HepG2 (cell line): ENCODE data around the gene RNASE7. TPM values are rescaled to one million over a fixed set of nuclear protein-coding genes. Genes with fewer than 3 reads are reported as not detected.

ENCODE experiments used
- DPF2 ChIP-seq: sonication (generic); formaldehyde crosslinking; IDR thresholded peaks from 2 replicates; pipeline ENCODE4 v1.4.0; 2020; ENCODE audit warnings: mild to moderate bottlenecking, low read depth, missing genetic modification reagents, borderline replicate concordance
- FOXC1 ChIP-seq: sonication (generic); formaldehyde crosslinking; IDR thresholded peaks from 2 replicates; pipeline ENCODE4 v1.8.0; 2022; ENCODE audit warnings: mild to moderate bottlenecking, missing genetic modification reagents, borderline replicate concordance
- GTF2F1 ChIP-seq: fragments of 150-350 bp; IDR thresholded peaks from 2 replicates; pipeline ENCODE4 v1.6.1; 2014; ENCODE audit warnings: low read length
- KDM2A ChIP-seq: sonication (generic); formaldehyde crosslinking; IDR thresholded peaks from 2 replicates; pipeline ENCODE4 v1.4.0; 2020; ENCODE audit warnings: low read depth, missing genetic modification reagents, borderline replicate concordance
- MNT ChIP-seq: fragments of 450-650 bp; IDR thresholded peaks from 2 replicates; pipeline ENCODE4 v1.6.1; 2016
- SP5 ChIP-seq: IDR thresholded peaks from 2 replicates; pipeline ENCODE4 v1.6.1; 2016; ENCODE audit warnings: low read depth, borderline replicate concordance
- ZEB1 ChIP-seq: IDR thresholded peaks from 2 replicates; pipeline ENCODE4 v1.6.1; 2012; ENCODE audit warnings: mild to moderate bottlenecking, low read depth, inconsistent platforms; ENCODE audit not compliant: insufficient replicate concordance
- ZFP37 ChIP-seq: sonication (generic); formaldehyde crosslinking; IDR thresholded peaks from 2 replicates; pipeline ENCODE4 v1.4.0; 2020; ENCODE audit warnings: missing genetic modification reagents, borderline replicate concordance
- ZFP82 ChIP-seq: sonication (generic); formaldehyde crosslinking; IDR thresholded peaks from 2 replicates; pipeline ENCODE4 v1.5.1; 2020; ENCODE audit warnings: mild to moderate bottlenecking, missing genetic modification reagents, borderline replicate concordance
- ZNF225 ChIP-seq: sonication (generic); formaldehyde crosslinking; IDR thresholded peaks from 2 replicates; pipeline ENCODE4 v1.4.0; 2020; ENCODE audit warnings: mild to moderate bottlenecking, missing genetic modification reagents
- ZNF253 ChIP-seq: sonication (generic); formaldehyde crosslinking; IDR thresholded peaks from 2 replicates; pipeline ENCODE4 v1.8.0; 2022; ENCODE audit warnings: mild to moderate bottlenecking, missing genetic modification reagents, borderline replicate concordance
- ZSCAN30 ChIP-seq: sonication (generic); formaldehyde crosslinking; IDR thresholded peaks from 2 replicates; pipeline ENCODE4 v1.5.0; 2020; ENCODE audit warnings: mild to moderate bottlenecking, missing genetic modification reagents
- polyA plus RNA-seq, 8 experiments: library from polyadenylated mRNA; depleted of rRNA in 3 of 8; stranded (reverse) in 7 of 8; unstranded in 1 of 8; fragments of >200 nt; fragmentation: Illumina TruSeq in 4 of 8; extraction: Trizol in 4 of 8; gene quantifications; 2 replicates each; pipeline versions ENCODE4 v1.2.1 to v1.2.3, GENCODE V29; 2011 to 2016; ENCODE audit warnings: low read depth in 4 of 8, missing spikeins in 1 of 8, mixed read lengths in 1 of 8; ENCODE audit not compliant: insufficient read depth in 1 of 8
- total RNA-seq, 5 experiments: library from RNA; depleted of rRNA; stranded (reverse); fragments of >200 nt; fragmentation: Illumina TruSeq; extraction: Trizol; gene quantifications; 2 replicates each; pipeline ENCODE4 v1.2.3, GENCODE V29; 2016; ENCODE audit warnings: low read depth in 1 of 5
- TF ChIP-seq, protein P1 (sequence below): sonication (generic); formaldehyde crosslinking; IDR thresholded peaks from 2 replicates; pipeline ENCODE4 v1.4.0; 2020; ENCODE audit warnings: missing genetic modification reagents
- TF ChIP-seq, protein P2 (sequence below): sonication (generic); formaldehyde crosslinking; IDR thresholded peaks from 2 replicates; pipeline ENCODE4 v1.4.0; 2020; ENCODE audit warnings: missing genetic modification reagents
- TF ChIP-seq, protein P3 (sequence below): sonication (generic); formaldehyde crosslinking; IDR thresholded peaks from 2 replicates; pipeline ENCODE4 v1.8.1; 2023; ENCODE audit warnings: mild to moderate bottlenecking, missing genetic modification reagents, borderline replicate concordance
- TF ChIP-seq, protein P4 (sequence below): sonication (generic); formaldehyde crosslinking; IDR thresholded peaks from 2 replicates; pipeline ENCODE4 v1.4.0; 2020; ENCODE audit warnings: missing genetic modification reagents, borderline replicate concordance

RNASE7 gene
- total and polyA plus RNA-seq, 2 of the 13 experiments (the other 11 are each of a cell fraction or from before 2014, with no cell fraction given), result 0.04 TPM; not detected in 1

- TF ChIP-seq, protein P1, sequence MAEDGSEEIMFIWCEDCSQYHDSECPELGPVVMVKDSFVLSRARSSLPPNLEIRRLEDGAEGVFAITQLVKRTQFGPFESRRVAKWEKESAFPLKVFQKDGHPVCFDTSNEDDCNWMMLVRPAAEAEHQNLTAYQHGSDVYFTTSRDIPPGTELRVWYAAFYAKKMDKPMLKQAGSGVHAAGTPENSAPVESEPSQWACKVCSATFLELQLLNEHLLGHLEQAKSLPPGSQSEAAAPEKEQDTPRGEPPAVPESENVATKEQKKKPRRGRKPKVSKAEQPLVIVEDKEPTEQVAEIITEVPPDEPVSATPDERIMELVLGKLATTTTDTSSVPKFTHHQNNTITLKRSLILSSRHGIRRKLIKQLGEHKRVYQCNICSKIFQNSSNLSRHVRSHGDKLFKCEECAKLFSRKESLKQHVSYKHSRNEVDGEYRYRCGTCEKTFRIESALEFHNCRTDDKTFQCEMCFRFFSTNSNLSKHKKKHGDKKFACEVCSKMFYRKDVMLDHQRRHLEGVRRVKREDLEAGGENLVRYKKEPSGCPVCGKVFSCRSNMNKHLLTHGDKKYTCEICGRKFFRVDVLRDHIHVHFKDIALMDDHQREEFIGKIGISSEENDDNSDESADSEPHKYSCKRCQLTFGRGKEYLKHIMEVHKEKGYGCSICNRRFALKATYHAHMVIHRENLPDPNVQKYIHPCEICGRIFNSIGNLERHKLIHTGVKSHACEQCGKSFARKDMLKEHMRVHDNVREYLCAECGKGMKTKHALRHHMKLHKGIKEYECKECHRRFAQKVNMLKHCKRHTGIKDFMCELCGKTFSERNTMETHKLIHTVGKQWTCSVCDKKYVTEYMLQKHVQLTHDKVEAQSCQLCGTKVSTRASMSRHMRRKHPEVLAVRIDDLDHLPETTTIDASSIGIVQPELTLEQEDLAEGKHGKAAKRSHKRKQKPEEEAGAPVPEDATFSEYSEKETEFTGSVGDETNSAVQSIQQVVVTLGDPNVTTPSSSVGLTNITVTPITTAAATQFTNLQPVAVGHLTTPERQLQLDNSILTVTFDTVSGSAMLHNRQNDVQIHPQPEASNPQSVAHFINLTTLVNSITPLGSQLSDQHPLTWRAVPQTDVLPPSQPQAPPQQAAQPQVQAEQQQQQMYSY, result no peak
- TF ChIP-seq, protein P2, sequence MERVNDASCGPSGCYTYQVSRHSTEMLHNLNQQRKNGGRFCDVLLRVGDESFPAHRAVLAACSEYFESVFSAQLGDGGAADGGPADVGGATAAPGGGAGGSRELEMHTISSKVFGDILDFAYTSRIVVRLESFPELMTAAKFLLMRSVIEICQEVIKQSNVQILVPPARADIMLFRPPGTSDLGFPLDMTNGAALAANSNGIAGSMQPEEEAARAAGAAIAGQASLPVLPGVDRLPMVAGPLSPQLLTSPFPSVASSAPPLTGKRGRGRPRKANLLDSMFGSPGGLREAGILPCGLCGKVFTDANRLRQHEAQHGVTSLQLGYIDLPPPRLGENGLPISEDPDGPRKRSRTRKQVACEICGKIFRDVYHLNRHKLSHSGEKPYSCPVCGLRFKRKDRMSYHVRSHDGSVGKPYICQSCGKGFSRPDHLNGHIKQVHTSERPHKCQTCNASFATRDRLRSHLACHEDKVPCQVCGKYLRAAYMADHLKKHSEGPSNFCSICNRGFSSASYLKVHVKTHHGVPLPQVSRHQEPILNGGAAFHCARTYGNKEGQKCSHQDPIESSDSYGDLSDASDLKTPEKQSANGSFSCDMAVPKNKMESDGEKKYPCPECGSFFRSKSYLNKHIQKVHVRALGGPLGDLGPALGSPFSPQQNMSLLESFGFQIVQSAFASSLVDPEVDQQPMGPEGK (CRISPR knock-in tag), result peak; percentile 94
- TF ChIP-seq, protein P3, sequence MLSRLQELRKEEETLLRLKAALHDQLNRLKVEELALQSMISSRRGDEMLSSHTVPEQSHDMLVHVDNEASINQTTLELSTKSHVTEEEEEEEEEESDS, result no peak
- TF ChIP-seq KDM2A (peak; percentile 68; the same call in 1 of the 2 replicates), GTF2F1 (no peak), ZSCAN30 (CRISPR knock-in tag) (no peak), ZNF225 (CRISPR knock-in tag) (no peak), FOXC1 (CRISPR knock-in tag) (0 out of 2 replicates have a peak, but pooled peaks have one; percentile 24), ZFP37 (CRISPR knock-in tag) (no peak; the same call in 1 of the 2 replicates), SP5 (CRISPR knock-in tag) (peak; percentile 41), ZFP82 (0 out of 2 replicates have a peak, but pooled peaks have one; percentile 44), DPF2 (peak; percentile 35; the same call in 1 of the 2 replicates), MNT (no peak), ZNF253 (CRISPR knock-in tag) (no peak), ZEB1 (no peak)
- TF ChIP-seq, protein P4, sequence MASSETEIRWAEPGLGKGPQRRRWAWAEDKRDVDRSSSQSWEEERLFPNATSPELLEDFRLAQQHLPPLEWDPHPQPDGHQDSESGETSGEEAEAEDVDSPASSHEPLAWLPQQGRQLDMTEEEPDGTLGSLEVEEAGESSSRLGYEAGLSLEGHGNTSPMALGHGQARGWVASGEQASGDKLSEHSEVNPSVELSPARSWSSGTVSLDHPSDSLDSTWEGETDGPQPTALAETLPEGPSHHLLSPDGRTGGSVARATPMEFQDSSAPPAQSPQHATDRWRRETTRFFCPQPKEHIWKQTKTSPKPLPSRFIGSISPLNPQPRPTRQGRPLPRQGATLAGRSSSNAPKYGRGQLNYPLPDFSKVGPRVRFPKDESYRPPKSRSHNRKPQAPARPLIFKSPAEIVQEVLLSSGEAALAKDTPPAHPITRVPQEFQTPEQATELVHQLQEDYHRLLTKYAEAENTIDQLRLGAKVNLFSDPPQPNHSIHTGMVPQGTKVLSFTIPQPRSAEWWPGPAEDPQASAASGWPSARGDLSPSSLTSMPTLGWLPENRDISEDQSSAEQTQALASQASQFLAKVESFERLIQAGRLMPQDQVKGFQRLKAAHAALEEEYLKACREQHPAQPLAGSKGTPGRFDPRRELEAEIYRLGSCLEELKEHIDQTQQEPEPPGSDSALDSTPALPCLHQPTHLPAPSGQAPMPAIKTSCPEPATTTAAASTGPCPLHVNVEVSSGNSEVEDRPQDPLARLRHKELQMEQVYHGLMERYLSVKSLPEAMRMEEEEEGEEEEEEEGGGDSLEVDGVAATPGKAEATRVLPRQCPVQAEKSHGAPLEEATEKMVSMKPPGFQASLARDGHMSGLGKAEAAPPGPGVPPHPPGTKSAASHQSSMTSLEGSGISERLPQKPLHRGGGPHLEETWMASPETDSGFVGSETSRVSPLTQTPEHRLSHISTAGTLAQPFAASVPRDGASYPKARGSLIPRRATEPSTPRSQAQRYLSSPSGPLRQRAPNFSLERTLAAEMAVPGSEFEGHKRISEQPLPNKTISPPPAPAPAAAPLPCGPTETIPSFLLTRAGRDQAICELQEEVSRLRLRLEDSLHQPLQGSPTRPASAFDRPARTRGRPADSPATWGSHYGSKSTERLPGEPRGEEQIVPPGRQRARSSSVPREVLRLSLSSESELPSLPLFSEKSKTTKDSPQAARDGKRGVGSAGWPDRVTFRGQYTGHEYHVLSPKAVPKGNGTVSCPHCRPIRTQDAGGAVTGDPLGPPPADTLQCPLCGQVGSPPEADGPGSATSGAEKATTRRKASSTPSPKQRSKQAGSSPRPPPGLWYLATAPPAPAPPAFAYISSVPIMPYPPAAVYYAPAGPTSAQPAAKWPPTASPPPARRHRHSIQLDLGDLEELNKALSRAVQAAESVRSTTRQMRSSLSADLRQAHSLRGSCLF, result no peak
Observed at GRCh38 chr14:21069388-21070082, 27.4 kb downstream of the RNASE7 start (continued).
